Endothelial cell of umbilical vein (primary cell): ENCODE data around the gene PPFIBP1. TPM values are rescaled to one million over a fixed set of nuclear protein-coding genes. Genes with fewer than 3 reads are reported as not detected.

Experiments
- BruUV-seq: library from RNA; stranded (reverse); fragments of 400-500 nt; replicated peaks from 2 replicates; lab custom pipeline; 2021; lab: Mats Ljungman, UMichigan
- CTCF ChIA-PET: fragments of 300-600, 350-600 bp; sonication (Branson Sonifier 250); formaldehyde crosslinking; loops from one replicate; lab custom pipeline; 2021; ENCODE audit warnings: antibody characterized with exemption, inconsistent platforms; lab: Charles Lee
- POLR2A ChIA-PET: fragments of 300-600, 350-600 bp; sonication (Branson Sonifier 250); formaldehyde crosslinking; loops from one replicate; lab custom pipeline; 2021; ENCODE audit warnings: antibody characterized with exemption, inconsistent platforms; lab: Charles Lee
- DNase-seq: peaks from one replicate; pipeline ENCODE4 v3.0.0-alpha.2; 2011; ENCODE audit warnings: low read depth, low spot score
- FAIRE-seq: peaks from 2 replicates; lab custom pipeline; 2011; peaks lifted over from hg19 to GRCh38; lab: Jason Lieb, UNC
- H2AFZ ChIP-seq: 2 replicates; pipeline ENCODE4 v1.6.0; 2012; ENCODE audit warnings: low read depth, low read length, control low read depth, inconsistent platforms
- H3K27ac ChIP-seq: 2 replicates; pipeline ENCODE4 v1.5.1; 2011; ENCODE audit warnings: low read depth, mild to moderate bottlenecking, control low read depth, low read length, moderate library complexity; ENCODE audit not compliant: insufficient read depth
- H3K27me3 ChIP-seq, 2 experiments: 2 replicates each; pipeline versions ENCODE4 v1.6.0 to v1.6.1; 2011; ENCODE audit warnings: low read length in 2 of 2, mixed read lengths in 1 of 2; ENCODE audit not compliant: control insufficient read depth in 2 of 2, insufficient read depth in 2 of 2
- H3K36me3 ChIP-seq, 2 experiments: 2 replicates in 1 of 2; 3 replicates in 1 of 2; pipeline ENCODE4 v1.5.1; 2011; ENCODE audit warnings: low read length in 2 of 2, mild to moderate bottlenecking in 1 of 2, moderate library complexity in 1 of 2; ENCODE audit not compliant: control insufficient read depth in 2 of 2, insufficient read depth in 2 of 2; ENCODE audit errors: extremely low read depth in 1 of 2
- H3K4me1 ChIP-seq: 3 replicates; pipeline ENCODE4 v1.5.1; 2011; ENCODE audit warnings: mild to moderate bottlenecking, low read length; ENCODE audit not compliant: control insufficient read depth, insufficient read depth; ENCODE audit errors: extremely low read depth
- H3K4me2 ChIP-seq: 2 replicates; pipeline ENCODE4 v1.6.1; 2011; ENCODE audit warnings: low read length, control low read depth, mixed read lengths; ENCODE audit not compliant: insufficient read depth
- H3K4me3 ChIP-seq, 3 experiments: fragments of 200-600 bp in 1 of 3; sonication (generic), shearing (Covaris generic) in 1 of 3; replicated peaks in 1 of 3; 2 replicates each; pipeline ENCODE4 v1.5.1; 2011 to 2016; ENCODE audit warnings: control low read depth in 3 of 3, low read length in 3 of 3, mild to moderate bottlenecking in 2 of 3, inconsistent platforms in 1 of 3, low read depth in 1 of 3, moderate library complexity in 1 of 3; ENCODE audit not compliant: insufficient read depth in 1 of 3
- H3K79me2 ChIP-seq: 2 replicates; pipeline ENCODE4 v1.6.0; 2012; ENCODE audit warnings: low read length, inconsistent platforms; ENCODE audit not compliant: control insufficient read depth, insufficient read depth
- H3K9ac ChIP-seq: replicated peaks from 2 replicates; pipeline ENCODE3; 2011; ENCODE audit warnings: low read length, control low read depth; ENCODE audit not compliant: insufficient read depth; ENCODE audit errors: extremely low read depth
- H3K9me1 ChIP-seq: replicated peaks from 3 replicates; pipeline ENCODE4 v1.6.0; 2011; ENCODE audit warnings: mild to moderate bottlenecking, low read length; ENCODE audit not compliant: control insufficient read depth, insufficient read depth; ENCODE audit errors: extremely low read depth
- H3K9me3 ChIP-seq: replicated peaks from 2 replicates; pipeline ENCODE4 v1.5.1; 2012; ENCODE audit warnings: low read length, inconsistent platforms; ENCODE audit not compliant: control insufficient read depth, insufficient read depth
- H4K20me1 ChIP-seq: replicated peaks from 2 replicates; pipeline ENCODE3; 2011; ENCODE audit warnings: mild to moderate bottlenecking, low read length; ENCODE audit not compliant: control insufficient read depth, insufficient read depth; ENCODE audit errors: extremely low read depth
- CTCF ChIP-seq, 2 donors: IDR thresholded peaks; 1 replicate in 1 of 2; 2 replicates in 1 of 2; pipeline ENCODE4 v1.5.1; 2011; ENCODE audit warnings: low read length in 2 of 2, mild to moderate bottlenecking in 2 of 2, moderate library complexity in 2 of 2, control low read depth in 1 of 2, inconsistent platforms in 1 of 2, low read depth in 1 of 2; ENCODE audit not compliant: insufficient read depth in 1 of 2; ENCODE audit errors: extremely low read depth in 1 of 2
- EZH2 ChIP-seq: IDR thresholded peaks from 2 replicates; pipeline ENCODE4 v1.6.1; 2012; ENCODE audit warnings: borderline replicate concordance, low read depth, mild to moderate bottlenecking, moderate library complexity, low read length, inconsistent platforms; ENCODE audit not compliant: severe bottlenecking
- FOS ChIP-seq: IDR thresholded peaks from 2 replicates; pipeline ENCODE4 v1.6.1; 2011; ENCODE audit warnings: mild to moderate bottlenecking, low read length, moderate library complexity, borderline replicate concordance; ENCODE audit not compliant: insufficient read depth
- GATA2 ChIP-seq: IDR thresholded peaks from 2 replicates; pipeline ENCODE4 v1.7.0; 2011; ENCODE audit warnings: low read depth, mild to moderate bottlenecking, moderate library complexity, mixed read lengths, low read length; ENCODE audit not compliant: insufficient read length, insufficient read depth
- JUN ChIP-seq: IDR thresholded peaks from 2 replicates; pipeline ENCODE4 v1.6.1; 2011; ENCODE audit warnings: borderline replicate concordance, low read depth; ENCODE audit not compliant: insufficient read length, insufficient read depth
- MAX ChIP-seq: IDR thresholded peaks from 2 replicates; pipeline ENCODE4 v1.6.1; 2011; ENCODE audit not compliant: insufficient read depth, insufficient read length
- MYC ChIP-seq: IDR thresholded peaks from one replicate; pipeline ENCODE4 v1.6.1; 2011; ENCODE audit warnings: mild to moderate bottlenecking, low read depth, low read length
- POLR2A ChIP-seq: IDR thresholded peaks from 2 replicates; pipeline ENCODE4 v1.6.1; 2012; ENCODE audit warnings: low read depth, mild to moderate bottlenecking, control low read depth, low read length
- POLR2AphosphoS5 ChIP-seq: IDR thresholded peaks from 2 replicates; pipeline ENCODE4 v1.6.1; 2012; ENCODE audit warnings: low read depth, mild to moderate bottlenecking, control low read depth, low read length, moderate library complexity; ENCODE audit not compliant: insufficient read depth
- dilution Hi-C: fragments of 300-500 bp; cut with MboI; formaldehyde crosslinking; loops from one replicate; pipeline ENCODE4 v1.15.0; 2019; ENCODE audit warnings: low sequenced_read_pairs; ENCODE audit not compliant: extremely low pct_ligation_motif_present
- intact Hi-C: fragments of 100-400 bp; cut with micrococcal nuclease; formaldehyde crosslinking; loops from one replicate; pipeline ENCODE4 v1.10.0; 2022
- polyA plus RNA-seq, 4 experiments: library from polyadenylated mRNA; depleted of rRNA in 3 of 4; stranded (reverse) in 3 of 4; unstranded in 1 of 4; fragments of >200 nt; gene quantifications; 2 replicates each; pipeline versions ENCODE4 v1.2.1 to v1.2.3, GENCODE V29; 2011 to 2012; ENCODE audit warnings: missing spikeins in 1 of 4
- total RNA-seq: library from RNA; stranded (reverse); gene quantifications from 2 replicates; pipeline ENCODE4 v1.2.3, GENCODE V29; 2021

PPFIBP1 gene
- total and polyA plus RNA-seq, 2 donors (not counting 3 experiments of a cell fraction or from before 2014, with no cell fraction given) = 45.5 to 154 TPM

GRCh38 chr12:27682534-27682933 lies 158.5 kb downstream of the PPFIBP1 start:
- CTCF ChIA-PET = interaction anchor here (1.1 kb wide), 1 partner anchor 159 kb away, joined by 5 read pairs; the partner anchor contains the start of gene PPFIBP1
- peaks cover 25 to 35% of the 10 kb centered on the region in 2 experiments for H3K36me3 ChIP-seq
- POLR2A ChIA-PET = no interaction called here

More at GRCh38 chr12:27682534-27682933, 158.5 kb downstream of the PPFIBP1 start:
- no peak overlapping the region for H3K27ac ChIP-seq
- H2AFZ ChIP-seq = no peak overlapping the region
- no peaks in the 10 kb centered on the region for H3K9me3 ChIP-seq
- H3K4me3 ChIP-seq = no peak overlapping the region
- intact Hi-C loops = no loop called here
- DNase-seq (no peak), FAIRE-seq (no peak)
- BruUV-seq = no TSS peak
- H3K4me2 ChIP-seq = no peak overlapping the region
- no peak overlapping the region for H3K9ac ChIP-seq
- no peaks in the 10 kb centered on the region for H3K9me1 ChIP-seq
- H3K27me3 ChIP-seq = no peaks in the 10 kb centered on the region
- TF ChIP-seq JUN (no peak), POLR2A (no peak), MYC (no peak), POLR2AphosphoS5 (no peak), CTCF (IDR thresholded peaks at IDR 0.05; ENCODE audit: extremely low read depth in 1 of 2, insufficient read depth in 1 of 2, low read depth in 1 of 2, low read length in 2 of 2) (no peak), GATA2 (no peak), MAX (no peak), EZH2 (no peak), FOS (no peak)
- no peaks in the 10 kb centered on the region for H3K4me1 ChIP-seq
- no peaks in the 10 kb centered on the region for H3K79me2 ChIP-seq
- no peaks in the 10 kb centered on the region for H4K20me1 ChIP-seq
- dilution Hi-C loops = no loop called here
